ENCODE measurements around the gene PLA2G4E. TPM values are rescaled to one million over a fixed set of nuclear protein-coding genes. Genes with fewer than 3 reads are reported as not detected.

The PLA2G4E gene
- total and polyA plus RNA-seq, 2 experiments from 2014 or later: not detected

GRCh38 chr15:41977757-41978383 is 43.0 kb downstream of the PLA2G4E start (continued):
- no peak for TF ChIP-seq REST (IDR thresholded peaks at IDR 0.05; ENCODE audit: unreplicated experiment)
- TF ChIP-seq ZNF114 (CRISPR knock-in tag; IDR thresholded peaks at IDR 0.05): no peak
- TF ChIP-seq POLR2AphosphoS5 (IDR thresholded peaks at IDR 0.05; ENCODE audit: low read depth): no peak

- Histone ChIP-seq H3K79me2 (replicated peaks; ENCODE audit: insufficient read depth) (peaks cover 7% of the 10 kb centered on the region), H3K4me1 (ENCODE audit: insufficient read depth) (peaks cover 13% of the 10 kb centered on the region), H3K36me3 (ENCODE audit: insufficient read depth) (no peaks in the 10 kb centered on the region), H4K20me1 (replicated peaks; ENCODE audit: insufficient read depth) (peaks cover 7% of the 10 kb centered on the region), H3K9me2 (ENCODE audit: insufficient read depth) (no peaks in the 10 kb centered on the region), H3K4me3 (no peak overlapping the region), H3K4me2 (no peak overlapping the region), H3F3A (replicated peaks; ENCODE audit: low read depth) (no peaks in the 10 kb centered on the region), H3K27me3 (ENCODE audit: insufficient read depth) (no peaks in the 10 kb centered on the region), H2AFZ (no peak overlapping the region), H3K27ac (ENCODE audit: low read depth) (no peak overlapping the region)
- no peaks in the 10 kb centered on the region; the same call in 2 of the 3 replicates for H3K36me3 Mint-ChIP-seq (ENCODE audit: low read depth)
- ATAC-seq (no peak), DNase-seq (ENCODE audit: low spot score) (no peak)
- H3K27ac Mint-ChIP-seq: no peak overlapping the region
- peaks cover 15% of the 10 kb centered on the region for H3K4me1 Mint-ChIP-seq
- peaks cover 2% of the 10 kb centered on the region for H3K27me3 Mint-ChIP-seq (ENCODE audit: insufficient read depth, low read depth, poor library complexity)
- no peak overlapping the region for H3K4me3 Mint-ChIP-seq
- no peaks in the 10 kb centered on the region for H3K9me3 Mint-ChIP-seq
- TF ChIP-seq CREB1 (CRISPR knock-in tag; IDR thresholded peaks at IDR 0.05; ENCODE audit: low read depth) (no peak), ZNF331 (CRISPR knock-in tag; IDR thresholded peaks at IDR 0.05; ENCODE audit: low read depth) (no peak), STAT1 (IDR thresholded peaks at IDR 0.05; ENCODE audit: unreplicated experiment) (no peak), ETS1 (IDR thresholded peaks at IDR 0.05) (no peak), POLR2AphosphoS5 (IDR thresholded peaks at IDR 0.05; ENCODE audit: low read depth) (no peak), ZNF462 (CRISPR knock-in tag; IDR thresholded peaks at IDR 0.05) (no peak), NANOG (IDR thresholded peaks at IDR 0.05; ENCODE audit: borderline replicate concordance) (no peak), JUNB (IDR thresholded peaks at IDR 0.05; ENCODE audit: unreplicated experiment) (no peak), EZH2 (IDR thresholded peaks at IDR 0.05; ENCODE audit: low read depth, unreplicated experiment) (no peak), CTCF (conservative IDR thresholded peaks at IDR 0.05; ENCODE audit: low read depth in 2 of 2) (no peak), ZNF114 (CRISPR knock-in tag; IDR thresholded peaks at IDR 0.05) (no peak)
Observed at GRCh38 chr15:41975669-41976068, 45.2 kb downstream of the PLA2G4E start.
